KMS-11 (cell line): ENCODE data around the gene CMC1.

Experiments
- H2AFZ ChIP-seq: fragments of 200-600 bp; sonication (generic); 2 replicates; pipeline ENCODE4 v1.6.1; 2016; ENCODE audit warnings: antibody characterized with exemption, mixed run types, low read depth
- H3K27ac ChIP-seq: fragments of 200-600 bp; sonication (generic); 2 replicates; pipeline ENCODE4 v1.6.1; 2016; ENCODE audit warnings: mild to moderate bottlenecking, mixed run types
- H3K27me3 ChIP-seq: fragments of 200-600 bp; sonication (generic); 2 replicates; pipeline ENCODE4 v1.6.1; 2017; ENCODE audit warnings: mild to moderate bottlenecking, low read depth, mixed run types, moderate library complexity; ENCODE audit not compliant: insufficient read depth
- H3K36me3 ChIP-seq: fragments of 200-600 bp; sonication (generic); 2 replicates; pipeline ENCODE4 v1.6.1; 2017; ENCODE audit warnings: mild to moderate bottlenecking, mixed run types; ENCODE audit not compliant: insufficient read depth
- H3K4me1 ChIP-seq: fragments of 200-600 bp; sonication (generic); 2 replicates; pipeline ENCODE4 v1.6.1; 2016; ENCODE audit warnings: mild to moderate bottlenecking, low read depth, mixed run types; ENCODE audit not compliant: poor library complexity, severe bottlenecking
- H3K4me2 ChIP-seq: fragments of 200-600 bp; sonication (generic); 2 replicates; pipeline ENCODE4 v1.7.0; 2016; ENCODE audit warnings: mild to moderate bottlenecking, mixed run types
- H3K4me3 ChIP-seq: fragments of 200-600 bp; sonication (generic); IDR thresholded peaks from 2 replicates; pipeline ENCODE4 v1.6.1; 2017; ENCODE audit warnings: low read depth, low read length, mixed read lengths; ENCODE audit not compliant: insufficient read depth
- H3K79me2 ChIP-seq: fragments of 200-600 bp; sonication (generic); 2 replicates; pipeline ENCODE4 v1.6.1; 2016; ENCODE audit warnings: low read depth, mixed run types; ENCODE audit not compliant: insufficient read depth
- H3K9ac ChIP-seq: fragments of 200-600 bp; sonication (generic); 2 replicates; pipeline ENCODE4 v1.6.1; 2016; ENCODE audit warnings: mild to moderate bottlenecking, mixed run types
- H4K20me1 ChIP-seq: fragments of 200-600 bp; sonication (generic); 2 replicates; pipeline ENCODE4 v1.6.1; 2016; ENCODE audit warnings: mild to moderate bottlenecking, mixed run types; ENCODE audit not compliant: insufficient read depth
- TF ChIP-seq, protein P1 (sequence below): fragments of 200-600 bp; sonication (generic); conservative IDR thresholded peaks from 2 replicates; pipeline ENCODE4 v1.6.1; 2017; ENCODE audit warnings: low read depth, mild to moderate bottlenecking, antibody characterized with exemption, low read length, moderate library complexity, mixed read lengths

CMC1 gene

DNA sequence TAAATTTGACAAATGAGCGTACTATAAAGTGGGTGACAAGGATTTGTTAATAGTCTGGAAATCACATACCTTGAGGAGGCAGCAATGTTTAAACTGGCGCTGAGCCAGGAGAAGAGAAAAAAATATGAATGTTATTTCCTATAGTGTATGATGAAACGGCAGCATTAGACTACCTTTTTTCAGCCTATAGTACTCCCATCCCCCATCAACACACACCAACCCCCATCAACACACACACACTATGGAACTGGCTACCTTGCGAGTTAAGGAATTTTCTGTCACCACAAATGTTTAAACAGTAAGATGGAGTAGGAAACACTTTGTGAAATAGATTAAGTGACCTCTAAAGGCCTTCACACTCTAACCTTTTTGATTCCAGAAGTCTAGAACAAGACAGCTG is 60.3 kb downstream of the CMC1 start:
- Histone ChIP-seq H3K36me3 (no peaks in the 10 kb centered on the region), H3K27me3 (no peaks in the 10 kb centered on the region), H3K4me3 (no peak overlapping the region), H3K4me1 (no peaks in the 10 kb centered on the region), H4K20me1 (no peaks in the 10 kb centered on the region), H3K9ac (no peak overlapping the region), H3K4me2 (no peak overlapping the region), H2AFZ (no peak overlapping the region), H3K27ac (no peak overlapping the region), H3K79me2 (no peaks in the 10 kb centered on the region)
- TF ChIP-seq, protein P1, sequence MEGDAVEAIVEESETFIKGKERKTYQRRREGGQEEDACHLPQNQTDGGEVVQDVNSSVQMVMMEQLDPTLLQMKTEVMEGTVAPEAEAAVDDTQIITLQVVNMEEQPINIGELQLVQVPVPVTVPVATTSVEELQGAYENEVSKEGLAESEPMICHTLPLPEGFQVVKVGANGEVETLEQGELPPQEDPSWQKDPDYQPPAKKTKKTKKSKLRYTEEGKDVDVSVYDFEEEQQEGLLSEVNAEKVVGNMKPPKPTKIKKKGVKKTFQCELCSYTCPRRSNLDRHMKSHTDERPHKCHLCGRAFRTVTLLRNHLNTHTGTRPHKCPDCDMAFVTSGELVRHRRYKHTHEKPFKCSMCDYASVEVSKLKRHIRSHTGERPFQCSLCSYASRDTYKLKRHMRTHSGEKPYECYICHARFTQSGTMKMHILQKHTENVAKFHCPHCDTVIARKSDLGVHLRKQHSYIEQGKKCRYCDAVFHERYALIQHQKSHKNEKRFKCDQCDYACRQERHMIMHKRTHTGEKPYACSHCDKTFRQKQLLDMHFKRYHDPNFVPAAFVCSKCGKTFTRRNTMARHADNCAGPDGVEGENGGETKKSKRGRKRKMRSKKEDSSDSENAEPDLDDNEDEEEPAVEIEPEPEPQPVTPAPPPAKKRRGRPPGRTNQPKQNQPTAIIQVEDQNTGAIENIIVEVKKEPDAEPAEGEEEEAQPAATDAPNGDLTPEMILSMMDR: no peak

DNA sequence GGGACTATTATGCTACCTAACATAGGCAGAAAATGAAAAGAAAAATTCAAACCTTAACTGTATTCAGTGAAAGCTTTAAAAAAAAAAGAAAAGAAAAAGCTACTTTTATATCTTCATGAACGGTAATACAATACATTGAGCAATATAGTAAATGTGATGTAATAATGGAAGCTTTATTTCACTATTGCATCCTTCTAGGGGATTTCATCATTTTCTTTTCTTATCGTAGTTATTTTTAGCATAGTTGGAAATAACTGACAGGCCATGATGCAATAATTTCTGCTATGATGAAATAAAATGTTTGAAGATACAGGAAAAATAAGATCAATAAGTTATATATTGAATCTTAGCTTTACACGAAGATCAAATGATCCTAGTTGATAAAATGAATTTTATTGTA is 66.8 kb downstream of the CMC1 start:
- no peaks in the 10 kb centered on the region for H3K27me3 ChIP-seq
- H2AFZ ChIP-seq: no peak overlapping the region
- no peaks in the 10 kb centered on the region for H3K79me2 ChIP-seq
- no peak overlapping the region for H3K4me3 ChIP-seq
- no peaks in the 10 kb centered on the region for H4K20me1 ChIP-seq
- no peaks in the 10 kb centered on the region for H3K4me1 ChIP-seq
- no peaks in the 10 kb centered on the region for H3K36me3 ChIP-seq
- no peak overlapping the region for H3K27ac ChIP-seq
- TF ChIP-seq, protein P1: no peak
- H3K9ac ChIP-seq: no peak overlapping the region
- no peak overlapping the region for H3K4me2 ChIP-seq

DNA sequence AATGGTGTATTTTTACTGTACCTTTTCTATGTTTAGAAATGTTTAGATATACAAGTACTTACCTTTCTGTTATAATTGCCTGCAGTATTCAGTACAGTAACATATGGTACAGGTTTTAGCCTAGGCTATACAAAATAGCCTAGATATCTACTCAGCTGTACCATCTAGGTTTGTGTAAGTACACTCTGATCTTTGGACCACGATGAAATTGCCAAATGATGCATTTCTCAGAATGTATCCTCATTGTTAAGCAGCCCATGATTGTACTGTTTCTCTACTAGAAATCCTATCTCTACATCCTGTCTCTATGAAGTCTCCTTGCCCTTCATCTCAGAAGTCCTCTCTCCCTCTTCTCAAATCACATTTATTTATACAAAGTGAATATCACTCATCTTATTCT is 74.3 kb downstream of the CMC1 start:
- no peak overlapping the region for H3K4me2 ChIP-seq
- H3K9ac ChIP-seq: no peak overlapping the region
- no peaks in the 10 kb centered on the region for H3K27me3 ChIP-seq
- no peak overlapping the region for H3K27ac ChIP-seq
- no peaks in the 10 kb centered on the region for H3K79me2 ChIP-seq
- no peak overlapping the region for H2AFZ ChIP-seq
- no peak overlapping the region for H3K4me3 ChIP-seq
- no peaks in the 10 kb centered on the region for H3K4me1 ChIP-seq
- TF ChIP-seq, protein P1: no peak
- no peaks in the 10 kb centered on the region for H4K20me1 ChIP-seq
- H3K36me3 ChIP-seq: no peaks in the 10 kb centered on the region

DNA sequence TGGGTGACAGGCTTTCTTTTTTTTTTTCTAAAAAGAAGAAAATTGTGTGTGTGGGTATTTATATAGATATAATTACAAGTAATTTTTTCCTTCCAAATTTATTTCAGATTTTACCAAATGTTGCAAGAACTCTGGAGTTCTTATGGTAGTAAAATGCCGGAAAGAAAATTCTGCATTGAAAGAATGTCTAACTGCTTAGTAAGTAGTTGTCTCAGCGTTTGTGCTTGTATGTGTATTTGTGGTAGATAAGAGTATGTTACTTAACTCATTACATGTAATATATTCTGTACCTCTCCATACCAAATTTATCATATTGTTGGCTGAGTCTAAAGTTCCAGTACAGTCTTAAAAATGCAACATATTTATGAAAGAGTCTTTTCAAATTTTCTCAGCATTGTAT is 74.8 kb downstream of the CMC1 start:
- no peak overlapping the region for H3K27ac ChIP-seq
- TF ChIP-seq, protein P1: no peak
- H3K9ac ChIP-seq: no peak overlapping the region
- no peaks in the 10 kb centered on the region for H3K4me1 ChIP-seq
- H3K4me3 ChIP-seq: no peak overlapping the region
- H4K20me1 ChIP-seq: no peaks in the 10 kb centered on the region
- no peaks in the 10 kb centered on the region for H3K27me3 ChIP-seq
- no peaks in the 10 kb centered on the region for H3K79me2 ChIP-seq
- no peak overlapping the region for H2AFZ ChIP-seq
- no peaks in the 10 kb centered on the region for H3K36me3 ChIP-seq
- no peak overlapping the region for H3K4me2 ChIP-seq
